Kidney epithelial cell (primary cell): ENCODE results near the gene SKIDA1. TPM values are rescaled to one million over a fixed set of nuclear protein-coding genes. Genes with fewer than 3 reads are reported as not detected.

ENCODE experiments used
- DNase-seq: peaks from one replicate; pipeline ENCODE4 v3.0.0-alpha.2; 2010; ENCODE audit warnings: low read depth
- H3K27me3 ChIP-seq: 2 replicates; pipeline ENCODE4 v1.6.0; 2011; ENCODE audit warnings: low read length; ENCODE audit not compliant: control insufficient read depth, insufficient read depth
- H3K36me3 ChIP-seq: 2 replicates; pipeline ENCODE4 v1.5.1; 2011; ENCODE audit warnings: low read length; ENCODE audit not compliant: control insufficient read depth, insufficient read depth
- H3K4me3 ChIP-seq: 2 replicates; pipeline ENCODE4 v1.5.1; 2011; ENCODE audit warnings: low read depth, mild to moderate bottlenecking, control low read depth, low read length
- total RNA-seq: library from RNA; depleted of rRNA; stranded (reverse); fragments of >200 nt; gene quantifications from 2 replicates; pipeline ENCODE4 v1.2.3, GENCODE V29; 2015
- TF ChIP-seq, protein P1 (sequence below): IDR thresholded peaks from 2 replicates; pipeline ENCODE4 v1.5.1; 2011; ENCODE audit warnings: mild to moderate bottlenecking, moderate library complexity, low read length, control low read depth, inconsistent platforms; ENCODE audit not compliant: insufficient read depth, poor library complexity, severe bottlenecking

SKIDA1 gene
- total RNA-seq, 1 donor from 2014 or later: 1.5 TPM

DNA sequence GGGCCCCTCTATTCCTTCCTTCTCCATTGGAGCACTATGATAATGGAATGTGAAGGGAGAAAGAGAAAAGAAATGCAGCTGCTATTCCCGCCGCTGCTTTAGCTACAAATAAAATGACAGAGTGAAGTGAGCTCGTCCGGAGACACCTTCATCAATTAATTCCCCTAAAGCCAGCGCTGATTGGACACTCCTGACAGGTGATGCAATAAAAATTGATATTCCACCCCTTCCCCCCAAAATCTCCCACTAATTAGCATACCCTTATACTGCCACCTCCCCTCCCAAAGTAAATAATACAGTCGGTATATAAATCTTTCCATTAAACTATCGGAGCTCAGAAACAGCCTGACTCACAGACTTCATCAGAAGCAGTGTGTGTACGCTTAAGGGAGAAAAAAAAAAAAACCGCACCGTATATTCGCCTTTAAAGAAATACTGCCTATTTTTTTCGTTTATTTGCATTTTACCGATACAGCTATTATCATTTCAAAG, 7.3 kb downstream of the SKIDA1 start:
- Histone ChIP-seq H3K27me3 (no peaks in the 10 kb centered on the region), H3K4me3 (peak overlapping the region; percentile 60), H3K36me3 (no peaks in the 10 kb centered on the region)
- TF ChIP-seq, protein P1, sequence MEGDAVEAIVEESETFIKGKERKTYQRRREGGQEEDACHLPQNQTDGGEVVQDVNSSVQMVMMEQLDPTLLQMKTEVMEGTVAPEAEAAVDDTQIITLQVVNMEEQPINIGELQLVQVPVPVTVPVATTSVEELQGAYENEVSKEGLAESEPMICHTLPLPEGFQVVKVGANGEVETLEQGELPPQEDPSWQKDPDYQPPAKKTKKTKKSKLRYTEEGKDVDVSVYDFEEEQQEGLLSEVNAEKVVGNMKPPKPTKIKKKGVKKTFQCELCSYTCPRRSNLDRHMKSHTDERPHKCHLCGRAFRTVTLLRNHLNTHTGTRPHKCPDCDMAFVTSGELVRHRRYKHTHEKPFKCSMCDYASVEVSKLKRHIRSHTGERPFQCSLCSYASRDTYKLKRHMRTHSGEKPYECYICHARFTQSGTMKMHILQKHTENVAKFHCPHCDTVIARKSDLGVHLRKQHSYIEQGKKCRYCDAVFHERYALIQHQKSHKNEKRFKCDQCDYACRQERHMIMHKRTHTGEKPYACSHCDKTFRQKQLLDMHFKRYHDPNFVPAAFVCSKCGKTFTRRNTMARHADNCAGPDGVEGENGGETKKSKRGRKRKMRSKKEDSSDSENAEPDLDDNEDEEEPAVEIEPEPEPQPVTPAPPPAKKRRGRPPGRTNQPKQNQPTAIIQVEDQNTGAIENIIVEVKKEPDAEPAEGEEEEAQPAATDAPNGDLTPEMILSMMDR: no peak
- DNase-seq: no peak

DNA sequence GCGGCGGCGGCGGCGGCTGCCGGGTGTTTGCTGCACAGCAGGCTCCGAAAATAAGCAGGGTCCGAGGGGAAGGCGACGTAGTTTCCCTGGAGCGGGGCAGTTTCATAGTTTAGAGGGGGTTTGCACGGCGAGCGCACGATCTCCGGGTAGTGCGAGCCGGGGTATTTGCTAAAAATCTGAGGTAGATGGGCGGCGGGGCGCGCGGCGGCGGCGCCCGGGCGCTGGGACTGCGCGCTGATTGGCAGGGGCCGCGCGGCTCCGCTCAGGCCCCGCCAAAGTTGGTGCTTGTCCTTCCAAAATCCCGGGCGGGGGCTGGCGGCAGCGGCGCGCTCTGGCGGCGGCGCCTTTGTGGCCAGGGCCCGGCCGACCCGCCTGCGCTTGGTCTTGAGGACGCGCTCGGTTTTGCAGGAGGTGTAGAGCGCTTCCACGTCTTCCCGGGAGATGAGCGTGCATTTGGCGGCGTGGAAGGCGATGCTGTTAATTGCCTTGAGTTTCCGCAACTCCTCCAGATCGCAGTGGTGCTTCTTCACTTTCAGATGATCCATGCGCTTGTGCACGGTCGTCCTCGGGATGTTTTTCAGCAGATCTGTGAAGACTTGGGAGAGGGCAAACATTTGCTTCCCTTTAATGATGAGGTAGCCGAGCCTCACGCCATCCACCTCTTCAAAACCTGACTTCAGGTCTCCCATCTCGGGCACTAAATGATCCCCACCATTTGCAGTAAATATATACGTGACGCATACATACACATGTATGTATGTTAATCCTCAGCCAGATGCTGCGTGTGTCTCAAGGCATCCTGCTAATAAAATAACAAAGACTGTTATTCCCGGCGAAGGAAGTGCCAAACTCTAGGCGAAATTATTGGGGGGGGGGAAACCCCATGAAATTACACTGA, 8.1 kb downstream of the SKIDA1 start:
- Histone ChIP-seq H3K36me3 (no peaks in the 10 kb centered on the region), H3K27me3 (no peaks in the 10 kb centered on the region), H3K4me3 (peak overlapping the region; percentile 60)
- TF ChIP-seq, protein P1: no peak
- DNase-seq: no peak

DNA sequence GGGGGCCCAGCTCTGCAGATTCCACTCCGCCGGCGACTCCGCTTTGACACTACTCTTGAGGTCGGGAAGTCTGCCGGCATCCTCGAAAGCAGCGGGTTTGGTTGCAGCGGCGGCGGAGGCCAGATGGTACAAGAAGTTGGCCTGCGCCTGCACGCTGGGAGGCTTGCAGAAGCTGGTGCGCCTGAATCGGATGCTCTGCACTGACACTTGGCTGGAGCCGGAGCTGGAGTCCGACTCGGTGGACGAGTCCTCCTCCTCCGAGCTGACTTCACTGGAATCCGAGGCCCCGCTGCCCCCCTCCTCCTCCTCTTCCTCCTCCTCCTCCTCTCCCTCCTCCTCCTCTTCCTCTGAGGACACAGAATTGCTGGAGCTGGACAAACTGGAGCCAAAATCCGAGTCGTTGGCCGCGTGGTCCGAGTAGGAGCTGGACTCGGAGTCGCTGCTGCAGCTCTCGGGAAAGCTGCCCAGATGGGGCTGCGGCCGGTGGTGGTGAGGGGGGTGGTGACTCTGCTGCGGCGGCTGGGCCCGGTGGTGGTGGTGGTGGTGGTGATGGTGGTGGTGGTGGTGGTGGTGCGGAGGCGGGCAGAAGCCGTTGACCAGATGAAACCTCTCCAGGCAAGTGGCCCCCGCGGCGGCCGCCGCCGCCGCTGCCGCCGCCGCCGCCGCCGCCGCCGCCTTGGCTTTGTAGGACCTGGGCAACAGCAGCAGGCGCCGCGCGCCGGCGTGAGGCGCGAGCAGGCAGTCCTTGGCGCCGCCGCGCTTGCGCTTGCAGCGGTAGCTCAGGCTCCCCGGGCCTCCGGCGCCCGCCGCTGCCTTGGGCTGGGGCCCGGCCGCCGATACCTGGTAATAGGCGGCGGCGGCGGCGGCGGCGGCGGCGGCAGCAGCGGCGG, 9.0 kb downstream of the SKIDA1 start:
- Histone ChIP-seq H3K36me3 (no peaks in the 10 kb centered on the region), H3K4me3 (peak overlapping the region; percentile 60), H3K27me3 (no peaks in the 10 kb centered on the region)
- no peak for DNase-seq
- TF ChIP-seq, protein P1: no peak

DNA sequence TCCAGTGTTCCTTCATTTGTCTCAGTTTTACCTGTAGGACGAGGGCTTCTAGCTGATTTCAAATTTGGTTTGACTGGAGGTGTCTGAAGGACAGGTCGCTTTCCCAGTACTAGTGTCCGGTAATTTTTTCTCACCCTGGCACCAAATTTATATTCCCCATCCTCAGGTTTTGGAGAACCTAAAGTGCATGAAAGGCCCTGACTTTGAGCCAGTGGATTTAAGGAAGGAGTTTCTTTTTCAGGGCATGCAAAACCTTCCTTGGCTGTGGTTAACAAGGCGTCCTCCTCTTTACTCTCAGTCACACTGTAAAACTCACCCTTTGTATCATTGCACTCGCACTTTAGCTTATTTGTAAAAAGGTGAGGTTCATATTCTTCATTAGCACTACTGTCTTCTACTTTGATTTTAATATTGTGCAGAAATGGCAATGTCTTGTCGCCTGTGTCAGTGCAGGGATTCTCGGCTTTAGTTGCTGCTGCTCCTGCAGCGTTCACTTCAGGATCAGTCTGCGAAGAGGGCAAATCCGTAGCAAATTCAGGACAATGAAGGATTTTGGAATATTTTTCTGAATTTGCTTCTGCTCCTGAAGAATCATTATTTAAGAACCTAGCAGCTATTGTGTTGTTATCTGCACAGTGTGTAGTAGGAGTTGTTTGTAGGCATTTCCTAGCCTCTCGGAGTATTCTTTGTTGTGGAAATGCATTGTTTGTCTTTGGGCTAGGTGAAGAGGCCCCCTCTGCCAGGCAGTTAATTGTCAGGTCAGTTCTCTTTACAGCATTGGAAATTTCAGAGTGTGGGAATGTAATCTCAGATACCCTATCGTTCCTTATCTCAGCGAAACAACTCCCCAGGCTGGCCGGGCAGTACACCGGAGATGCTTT, 9.9 kb downstream of the SKIDA1 start:
- TF ChIP-seq, protein P1: no peak
- H3K36me3 ChIP-seq: no peaks in the 10 kb centered on the region
- H3K27me3 ChIP-seq: no peaks in the 10 kb centered on the region
- peak overlapping the region; percentile 60 for H3K4me3 ChIP-seq
- DNase-seq: no peak

DNA sequence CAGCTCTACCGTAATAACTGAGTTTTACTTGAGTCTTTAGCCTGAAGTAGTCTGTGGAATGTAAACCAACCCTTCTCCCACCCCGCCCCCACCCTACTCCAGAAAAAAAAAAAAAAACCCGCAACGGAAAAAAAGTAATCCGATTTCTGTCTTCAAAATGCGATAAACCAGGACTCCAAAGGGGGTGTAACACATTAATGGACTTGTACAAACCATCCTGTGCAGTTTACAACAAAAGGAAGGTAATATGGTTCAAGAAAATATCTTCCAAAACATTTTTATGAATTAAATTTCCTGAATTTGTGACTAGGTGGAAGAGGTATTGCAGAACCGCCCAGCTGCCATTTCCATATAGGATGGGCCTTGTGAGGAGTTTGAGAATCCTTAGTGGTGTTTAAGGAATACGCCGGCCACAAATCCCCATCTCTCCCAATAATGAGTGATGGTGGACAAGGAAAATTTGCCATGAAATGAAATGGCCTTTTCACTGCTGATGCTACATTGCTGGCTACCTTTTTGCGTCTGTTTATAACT, 10.6 kb downstream of the SKIDA1 start:
- TF ChIP-seq, protein P1: no peak
- Histone ChIP-seq H3K4me3 (peak overlapping the region; percentile 60), H3K27me3 (peaks cover 2% of the 10 kb centered on the region), H3K36me3 (no peaks in the 10 kb centered on the region)
- no peak for DNase-seq
